GM21447 (cell line): ENCODE data around the gene PXDN.

Source experiments
- ATAC-seq: cut with Tn5 transposase; IDR thresholded peaks from one replicate; pipeline ENCODE4 v1.9.1; 2021; ENCODE audit not compliant: unreplicated experiment

The PXDN gene

GRCh38 chr2:1672738-1673137 is 71.6 kb downstream of the PXDN start:
- ATAC-seq, result no peak

GRCh38 chr2:1671916-1672315 is 72.4 kb downstream of the PXDN start:
- ATAC-seq, result no peak

- no peak for ATAC-seq
Measured at GRCh38 chr2:1670636-1671035, 73.7 kb downstream of the PXDN start.

GRCh38 chr2:1665761-1666505 is 78.4 kb downstream of the PXDN start:
- ATAC-seq, result no peak

- no peak for ATAC-seq
Measured at GRCh38 chr2:1664698-1665097, 79.6 kb downstream of the PXDN start.

- no peak for ATAC-seq
Measured at GRCh38 chr2:1664076-1664605, 80.2 kb downstream of the PXDN start.

- no peak for ATAC-seq
Measured at GRCh38 chr2:1663621-1664020, 80.7 kb downstream of the PXDN start.

- ATAC-seq, result no peak
Measured at GRCh38 chr2:1662606-1663180, 81.6 kb downstream of the PXDN start.

GRCh38 chr2:1661891-1662605 is 82.3 kb downstream of the PXDN start:
- no peak for ATAC-seq

GRCh38 chr2:1660656-1661640 is 83.4 kb downstream of the PXDN start:
- ATAC-seq, result no peak

- ATAC-seq, result no peak
Measured at GRCh38 chr2:1659951-1660565, 84.3 kb downstream of the PXDN start.

GRCh38 chr2:1658394-1659151 is 85.7 kb downstream of the PXDN start:
- no peak for ATAC-seq

GRCh38 chr2:1656961-1657841 is 87.1 kb downstream of the PXDN start:
- ATAC-seq, result no peak

- ATAC-seq, result no peak
Measured at GRCh38 chr2:1656326-1656960, 87.9 kb downstream of the PXDN start.

- ATAC-seq, result no peak
Measured at GRCh38 chr2:1655461-1655860, 88.9 kb downstream of the PXDN start.

- no peak for ATAC-seq
Measured at GRCh38 chr2:1654696-1655374, 89.5 kb downstream of the PXDN start.

GRCh38 chr2:1653956-1654695 is 90.2 kb downstream of the PXDN start:
- ATAC-seq, result no peak
